ENCODE results near the gene PLCH1.
A peak's percentile ranks its signal among the peaks of the same experiment; 100 is the strongest.

Gene PLCH1

GRCh38 chr3:155688481-155688880 lies 56.4 kb downstream of the PLCH1 start:
- Histone ChIP-seq H2BK5ac (ENCODE audit: low read depth, low read length, poor library complexity, severe bottlenecking) (no peak overlapping the region), H2AFZ (ENCODE audit: low read depth, low read length) (no peak overlapping the region), H2BK120ac (ENCODE audit: low read depth, low read length) (no peak overlapping the region), H2AK5ac (ENCODE audit: low read length, severe bottlenecking) (no peak overlapping the region), H3K9ac (ENCODE audit: low read length) (no peak overlapping the region), H3K4me3 (ENCODE audit: insufficient read depth in 1 of 2, low read depth in 1 of 2, low read length in 2 of 2) (no peak overlapping the region), H3K27me3 (ENCODE audit: control insufficient read depth in 1 of 2, insufficient read depth in 1 of 2, low read length in 2 of 2) (no peaks in the 10 kb centered on the region), H3K4me2 (ENCODE audit: low read length, poor library complexity, severe bottlenecking) (no peak overlapping the region), H3K79me1 (replicated peaks; ENCODE audit: low read length, poor library complexity, severe bottlenecking) (no peaks in the 10 kb centered on the region), H3K4ac (ENCODE audit: low read depth in 1 of 2, low read length in 2 of 2) (no peak overlapping the region), H3K23ac (ENCODE audit: low read length in 2 of 2) (no peak overlapping the region), H3K14ac (ENCODE audit: low read length in 2 of 2) (no peak overlapping the region), H3K4me1 (ENCODE audit: control insufficient read depth, insufficient read depth, low read depth, low read length) (no peaks in the 10 kb centered on the region), H3K27ac (ENCODE audit: low read length, poor library complexity, severe bottlenecking) (no peak overlapping the region), H3K36me3 (ENCODE audit: control insufficient read depth in 1 of 2, insufficient read depth in 2 of 2, low read depth in 1 of 2, low read length in 2 of 2) (no peaks in the 10 kb centered on the region), H3K9me3 (ENCODE audit: control insufficient read depth, low read length) (no peaks in the 10 kb centered on the region), H3K18ac (ENCODE audit: low read depth in 1 of 2, low read length in 2 of 2) (no peak overlapping the region), H4K91ac (ENCODE audit: low read length) (no peak overlapping the region), H2BK15ac (ENCODE audit: low read depth, poor library complexity, severe bottlenecking) (peak overlapping the region; percentile 67), H4K8ac (ENCODE audit: low read length) (no peak overlapping the region), H2BK12ac (ENCODE audit: low read length in 2 of 2) (no peak overlapping the region)
- 87% methylated on average over 3 of the region's 3 CpGs for WGBS
- DNase-seq, result no peak

GRCh38 chr3:155683344-155683720 lies 61.5 kb downstream of the PLCH1 start:
- H3K27ac ChIP-seq (ENCODE audit: low read length, poor library complexity, severe bottlenecking), result no peak overlapping the region
- no peak overlapping the region for H4K91ac ChIP-seq (ENCODE audit: low read length)
- H4K8ac ChIP-seq (ENCODE audit: low read length), result no peak overlapping the region
- H3K9ac ChIP-seq (ENCODE audit: low read length), result no peak overlapping the region
- H2BK15ac ChIP-seq (ENCODE audit: low read depth, poor library complexity, severe bottlenecking), result no peak overlapping the region
- no peak overlapping the region for H3K4me2 ChIP-seq (ENCODE audit: low read length, poor library complexity, severe bottlenecking)
- no peak overlapping the region for H2BK5ac ChIP-seq (ENCODE audit: low read depth, low read length, poor library complexity, severe bottlenecking)
- no peak overlapping the region for H3K4ac ChIP-seq (ENCODE audit: low read depth in 1 of 2, low read length in 2 of 2)
- no peak overlapping the region for H3K23ac ChIP-seq (ENCODE audit: low read length in 2 of 2)
- no peak for DNase-seq
- no peak overlapping the region for H2BK12ac ChIP-seq (ENCODE audit: low read length in 2 of 2)
- no peaks in the 10 kb centered on the region for H3K27me3 ChIP-seq (ENCODE audit: control insufficient read depth in 1 of 2, insufficient read depth in 1 of 2, low read length in 2 of 2)
- H3K4me1 ChIP-seq (ENCODE audit: control insufficient read depth, insufficient read depth, low read depth, low read length), result no peaks in the 10 kb centered on the region
- H3K14ac ChIP-seq (ENCODE audit: low read length in 2 of 2), result no peak overlapping the region
- WGBS, result 67% methylated on average over 1 of the region's 2 CpGs
- H2AFZ ChIP-seq (ENCODE audit: low read depth, low read length), result no peak overlapping the region
- H3K79me1 ChIP-seq (replicated peaks; ENCODE audit: low read length, poor library complexity, severe bottlenecking), result no peaks in the 10 kb centered on the region
- no peaks in the 10 kb centered on the region for H3K36me3 ChIP-seq (ENCODE audit: control insufficient read depth in 1 of 2, insufficient read depth in 2 of 2, low read depth in 1 of 2, low read length in 2 of 2)
- no peak overlapping the region for H2AK5ac ChIP-seq (ENCODE audit: low read length, severe bottlenecking)
- H3K4me3 ChIP-seq (ENCODE audit: insufficient read depth in 1 of 2, low read depth in 1 of 2, low read length in 2 of 2), result no peak overlapping the region
- no peak overlapping the region for H2BK120ac ChIP-seq (ENCODE audit: low read depth, low read length)
- no peak overlapping the region for H3K18ac ChIP-seq (ENCODE audit: low read depth in 1 of 2, low read length in 2 of 2)
- H3K9me3 ChIP-seq (ENCODE audit: control insufficient read depth, low read length), result no peaks in the 10 kb centered on the region

GRCh38 chr3:155682426-155683343 lies 62.2 kb downstream of the PLCH1 start:
- no peak overlapping the region for H4K91ac ChIP-seq (ENCODE audit: low read length)
- H2BK15ac ChIP-seq (ENCODE audit: low read depth, poor library complexity, severe bottlenecking), result no peak overlapping the region
- H3K4me3 ChIP-seq (ENCODE audit: insufficient read depth in 1 of 2, low read depth in 1 of 2, low read length in 2 of 2), result no peak overlapping the region
- no peaks in the 10 kb centered on the region for H3K79me1 ChIP-seq (replicated peaks; ENCODE audit: low read length, poor library complexity, severe bottlenecking)
- H2AFZ ChIP-seq (ENCODE audit: low read depth, low read length), result no peak overlapping the region
- H3K27ac ChIP-seq (ENCODE audit: low read length, poor library complexity, severe bottlenecking), result no peak overlapping the region
- no peak overlapping the region for H2BK120ac ChIP-seq (ENCODE audit: low read depth, low read length)
- H3K36me3 ChIP-seq (ENCODE audit: control insufficient read depth in 1 of 2, insufficient read depth in 2 of 2, low read depth in 1 of 2, low read length in 2 of 2), result no peaks in the 10 kb centered on the region
- H3K23ac ChIP-seq (ENCODE audit: low read length in 2 of 2), result no peak overlapping the region
- H2AK5ac ChIP-seq (ENCODE audit: low read length, severe bottlenecking), result no peak overlapping the region
- no peak overlapping the region for H4K8ac ChIP-seq (ENCODE audit: low read length)
- no peak overlapping the region for H3K14ac ChIP-seq (ENCODE audit: low read length in 2 of 2)
- no peak overlapping the region for H3K4me2 ChIP-seq (ENCODE audit: low read length, poor library complexity, severe bottlenecking)
- peak; percentile 23 for DNase-seq
- no peak overlapping the region for H2BK5ac ChIP-seq (ENCODE audit: low read depth, low read length, poor library complexity, severe bottlenecking)
- 86% methylated on average over 3 of the region's 3 CpGs for WGBS
- H3K4ac ChIP-seq (ENCODE audit: low read depth in 1 of 2, low read length in 2 of 2), result no peak overlapping the region
- H3K9me3 ChIP-seq (ENCODE audit: control insufficient read depth, low read length), result no peaks in the 10 kb centered on the region
- no peaks in the 10 kb centered on the region for H3K27me3 ChIP-seq (ENCODE audit: control insufficient read depth in 1 of 2, insufficient read depth in 1 of 2, low read length in 2 of 2)
- H3K9ac ChIP-seq (ENCODE audit: low read length), result no peak overlapping the region
- no peak overlapping the region for H2BK12ac ChIP-seq (ENCODE audit: low read length in 2 of 2)
- no peaks in the 10 kb centered on the region for H3K4me1 ChIP-seq (ENCODE audit: control insufficient read depth, insufficient read depth, low read depth, low read length)
- no peak overlapping the region for H3K18ac ChIP-seq (ENCODE audit: low read depth in 1 of 2, low read length in 2 of 2)

GRCh38 chr3:155676252-155676981 lies 68.5 kb downstream of the PLCH1 start:
- no peaks in the 10 kb centered on the region for H3K27me3 ChIP-seq (ENCODE audit: control insufficient read depth in 1 of 2, insufficient read depth in 1 of 2, low read length in 2 of 2)
- H2AK5ac ChIP-seq (ENCODE audit: low read length, severe bottlenecking), result no peak overlapping the region
- no peaks in the 10 kb centered on the region for H3K36me3 ChIP-seq (ENCODE audit: control insufficient read depth in 1 of 2, insufficient read depth in 2 of 2, low read depth in 1 of 2, low read length in 2 of 2)
- H3K79me1 ChIP-seq (replicated peaks; ENCODE audit: low read length, poor library complexity, severe bottlenecking), result no peaks in the 10 kb centered on the region
- no peak overlapping the region for H3K4me2 ChIP-seq (ENCODE audit: low read length, poor library complexity, severe bottlenecking)
- H2BK12ac ChIP-seq (ENCODE audit: low read length in 2 of 2), result no peak overlapping the region
- H3K14ac ChIP-seq (ENCODE audit: low read length in 2 of 2), result no peak overlapping the region
- no peak overlapping the region for H2BK5ac ChIP-seq (ENCODE audit: low read depth, low read length, poor library complexity, severe bottlenecking)
- 88% methylated on average over 10 of the region's 14 CpGs for WGBS
- H3K4me1 ChIP-seq (ENCODE audit: control insufficient read depth, insufficient read depth, low read depth, low read length), result peaks cover 2% of the 10 kb centered on the region
- no peak overlapping the region for H2AFZ ChIP-seq (ENCODE audit: low read depth, low read length)
- H2BK15ac ChIP-seq (ENCODE audit: low read depth, poor library complexity, severe bottlenecking), result no peak overlapping the region
- no peak overlapping the region for H3K23ac ChIP-seq (ENCODE audit: low read length in 2 of 2)
- peak overlapping the region; percentile 60 for H3K9ac ChIP-seq (ENCODE audit: low read length)
- H2BK120ac ChIP-seq (ENCODE audit: low read depth, low read length), result no peak overlapping the region
- no peak overlapping the region for H3K27ac ChIP-seq (ENCODE audit: low read length, poor library complexity, severe bottlenecking)
- H3K18ac ChIP-seq (ENCODE audit: low read depth in 1 of 2, low read length in 2 of 2), result no peak overlapping the region
- DNase-seq, result peak; percentile 10
- no peak overlapping the region for H3K4ac ChIP-seq (ENCODE audit: low read depth in 1 of 2, low read length in 2 of 2)
- H3K4me3 ChIP-seq (ENCODE audit: insufficient read depth in 1 of 2, low read depth in 1 of 2, low read length in 2 of 2), result peak overlapping the region in 1 of 2 experiments; percentile 71
- H3K9me3 ChIP-seq (ENCODE audit: control insufficient read depth, low read length), result no peaks in the 10 kb centered on the region
- H4K8ac ChIP-seq (ENCODE audit: low read length), result no peak overlapping the region
- no peak overlapping the region for H4K91ac ChIP-seq (ENCODE audit: low read length)
